Bronchial epithelial cell (primary cell): ENCODE results near the gene MITF. TPM values are rescaled to one million over a fixed set of nuclear protein-coding genes. Genes with fewer than 3 reads are reported as not detected.

ENCODE experiments used
- DNase-seq: peaks from one replicate; pipeline ENCODE4 v3.0.0-alpha.2; 2010; ENCODE audit warnings: low read depth
- FAIRE-seq: peaks from 2 replicates; lab custom pipeline; 2011; peaks lifted over from hg19 to GRCh38; lab: Jason Lieb, UNC
- H3K27me3 ChIP-seq: 2 replicates; pipeline ENCODE4 v1.5.1; 2011; ENCODE audit warnings: low read length; ENCODE audit not compliant: control insufficient read depth, insufficient read depth
- H3K36me3 ChIP-seq: 2 replicates; pipeline ENCODE4 v1.5.1; 2011; ENCODE audit warnings: low read length; ENCODE audit not compliant: control insufficient read depth, insufficient read depth
- H3K4me3 ChIP-seq: 2 replicates; pipeline ENCODE4 v1.5.1; 2011; ENCODE audit warnings: mild to moderate bottlenecking, low read depth, low read length, control low read depth
- total RNA-seq: library from RNA; depleted of rRNA; stranded (reverse); fragments of >200 nt; gene quantifications from 2 replicates; pipeline ENCODE4 v1.2.1, GENCODE V29; 2014
- TF ChIP-seq, protein P1 (sequence below): IDR thresholded peaks from 2 replicates; pipeline ENCODE4 v1.5.1; 2011; ENCODE audit warnings: mild to moderate bottlenecking, moderate library complexity, low read length, control low read depth, inconsistent platforms; ENCODE audit not compliant: insufficient read depth, severe bottlenecking

Gene MITF
- total RNA-seq, 1 donor from 2014 or later = 1.6 TPM

DNA sequence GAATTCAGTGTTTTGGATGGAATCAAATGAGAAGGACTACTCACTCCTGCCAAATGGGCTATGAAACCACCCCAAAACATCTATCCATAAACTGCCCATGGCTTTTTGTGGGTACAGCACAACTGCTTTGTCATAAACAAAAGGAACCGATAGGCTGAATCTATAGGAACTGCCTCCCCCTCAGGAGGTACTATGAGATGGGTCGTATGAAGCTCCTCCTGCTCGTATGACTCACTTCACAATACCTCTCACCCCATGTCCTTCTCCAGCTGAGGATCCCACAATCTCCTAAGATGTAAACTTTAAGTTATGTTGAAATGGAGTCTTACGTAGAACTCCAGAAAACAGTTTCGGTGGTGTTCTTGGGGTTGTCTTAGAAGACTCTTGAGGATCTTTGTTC is 130.4 kb downstream of the MITF start:
- DNase-seq (no peak), FAIRE-seq (no peak)
- Histone ChIP-seq H3K4me3 (no peak overlapping the region), H3K27me3 (no peaks in the 10 kb centered on the region), H3K36me3 (no peaks in the 10 kb centered on the region)
- TF ChIP-seq, protein P1, sequence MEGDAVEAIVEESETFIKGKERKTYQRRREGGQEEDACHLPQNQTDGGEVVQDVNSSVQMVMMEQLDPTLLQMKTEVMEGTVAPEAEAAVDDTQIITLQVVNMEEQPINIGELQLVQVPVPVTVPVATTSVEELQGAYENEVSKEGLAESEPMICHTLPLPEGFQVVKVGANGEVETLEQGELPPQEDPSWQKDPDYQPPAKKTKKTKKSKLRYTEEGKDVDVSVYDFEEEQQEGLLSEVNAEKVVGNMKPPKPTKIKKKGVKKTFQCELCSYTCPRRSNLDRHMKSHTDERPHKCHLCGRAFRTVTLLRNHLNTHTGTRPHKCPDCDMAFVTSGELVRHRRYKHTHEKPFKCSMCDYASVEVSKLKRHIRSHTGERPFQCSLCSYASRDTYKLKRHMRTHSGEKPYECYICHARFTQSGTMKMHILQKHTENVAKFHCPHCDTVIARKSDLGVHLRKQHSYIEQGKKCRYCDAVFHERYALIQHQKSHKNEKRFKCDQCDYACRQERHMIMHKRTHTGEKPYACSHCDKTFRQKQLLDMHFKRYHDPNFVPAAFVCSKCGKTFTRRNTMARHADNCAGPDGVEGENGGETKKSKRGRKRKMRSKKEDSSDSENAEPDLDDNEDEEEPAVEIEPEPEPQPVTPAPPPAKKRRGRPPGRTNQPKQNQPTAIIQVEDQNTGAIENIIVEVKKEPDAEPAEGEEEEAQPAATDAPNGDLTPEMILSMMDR = no peak

DNA sequence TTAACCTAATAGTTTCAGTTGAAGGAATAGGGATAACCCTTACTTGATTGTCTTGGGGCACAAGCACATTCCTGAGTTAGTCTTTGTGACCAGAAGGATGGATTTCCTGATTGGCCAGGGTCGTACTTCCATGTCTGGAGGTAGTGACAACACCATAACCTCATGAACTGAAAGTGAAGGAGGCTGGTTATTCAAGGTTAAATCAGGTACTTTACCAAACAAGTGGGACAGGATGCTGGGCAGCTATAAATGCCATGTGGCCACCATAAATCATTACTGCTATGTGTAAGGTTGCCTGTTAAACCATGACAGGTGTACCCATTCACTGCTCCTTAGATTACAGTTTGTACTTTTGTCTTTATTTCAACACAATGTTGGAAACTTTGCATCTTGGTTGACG is 132.0 kb downstream of the MITF start:
- TF ChIP-seq, protein P1 = no peak

DNA sequence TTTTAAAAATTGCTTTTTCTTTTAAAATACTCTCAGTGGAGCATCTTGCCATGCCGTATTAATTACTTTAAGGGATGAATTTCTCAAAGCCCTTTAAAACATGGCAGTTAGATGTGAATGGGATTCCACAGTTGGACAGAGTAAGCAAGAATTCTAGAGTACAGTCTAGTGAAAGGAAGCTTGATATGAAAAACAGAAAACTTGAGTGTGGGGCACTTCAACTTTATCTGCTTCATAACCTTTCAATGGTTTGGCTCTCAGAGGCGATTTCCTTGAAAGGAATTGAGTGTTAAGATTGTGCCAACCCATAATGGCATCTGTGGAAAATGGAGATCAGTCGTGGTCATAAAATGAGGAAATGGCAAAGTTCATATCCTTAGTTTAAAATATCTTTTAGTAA is 132.6 kb downstream of the MITF start:
- no peak for DNase-seq
- TF ChIP-seq, protein P1 = no peak
- no peak overlapping the region for H3K4me3 ChIP-seq
- H3K36me3 ChIP-seq = no peaks in the 10 kb centered on the region
- FAIRE-seq = no peak
- H3K27me3 ChIP-seq = no peaks in the 10 kb centered on the region

More for the DNA sequence above, 132.0 kb downstream of the MITF start:
- no peaks in the 10 kb centered on the region for H3K27me3 ChIP-seq
- no peak overlapping the region for H3K4me3 ChIP-seq
- no peak for FAIRE-seq
- no peaks in the 10 kb centered on the region for H3K36me3 ChIP-seq
- no peak for DNase-seq

DNA sequence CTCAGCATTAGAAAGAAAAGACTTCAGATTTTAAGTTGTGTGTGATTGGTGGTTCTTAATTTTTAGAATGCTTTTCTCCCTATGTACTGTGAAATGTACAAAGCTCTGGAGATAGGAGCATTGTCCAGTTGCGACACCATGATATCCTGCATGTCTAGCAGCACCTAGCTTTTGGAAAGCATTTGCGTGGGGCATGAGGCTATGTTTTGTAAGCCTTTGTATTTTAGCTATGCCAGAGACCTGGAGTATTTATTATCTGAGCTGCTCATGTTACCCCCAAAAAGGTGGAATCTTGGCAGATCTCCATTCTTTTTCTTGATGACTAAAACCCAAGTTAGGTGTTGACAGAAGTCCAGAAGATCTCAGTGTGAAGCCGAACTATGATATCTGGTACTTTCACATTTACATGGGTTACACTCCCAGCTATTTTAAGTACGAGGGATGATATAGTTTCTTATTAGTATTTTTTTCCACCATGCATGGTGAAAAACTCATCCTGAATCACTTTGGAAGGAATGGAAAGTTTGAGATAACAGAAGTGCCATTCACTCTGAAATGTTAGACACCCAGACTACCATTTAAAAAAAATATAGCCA is 133.6 kb downstream of the MITF start:
- TF ChIP-seq, protein P1 = no peak
- Histone ChIP-seq H3K36me3 (no peaks in the 10 kb centered on the region), H3K27me3 (no peaks in the 10 kb centered on the region), H3K4me3 (no peak overlapping the region)
- FAIRE-seq (no peak), DNase-seq (no peak)

DNA sequence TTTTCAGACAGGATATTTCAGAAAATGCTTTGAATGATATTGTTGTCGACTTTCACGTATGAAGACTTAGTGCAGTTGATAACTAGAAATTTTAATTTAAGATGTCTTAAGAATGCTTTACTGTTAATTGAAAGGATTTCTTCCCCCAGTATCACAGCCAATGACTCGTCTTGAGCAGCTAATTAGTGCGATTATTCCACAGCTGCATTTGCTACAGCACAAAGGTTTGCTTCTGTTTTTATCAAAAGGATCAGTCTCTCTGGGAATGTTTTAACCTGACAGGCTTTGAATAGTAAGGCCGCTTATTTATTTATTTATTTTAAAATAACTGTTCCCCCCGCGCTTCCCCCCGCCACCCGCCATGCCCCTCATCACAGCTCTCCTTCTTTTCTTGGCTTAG is 136.8 kb downstream of the MITF start:
- TF ChIP-seq, protein P1 = no peak
- no peak for FAIRE-seq
- Histone ChIP-seq H3K4me3 (no peak overlapping the region), H3K27me3 (no peaks in the 10 kb centered on the region), H3K36me3 (no peaks in the 10 kb centered on the region)
- no peak for DNase-seq

DNA sequence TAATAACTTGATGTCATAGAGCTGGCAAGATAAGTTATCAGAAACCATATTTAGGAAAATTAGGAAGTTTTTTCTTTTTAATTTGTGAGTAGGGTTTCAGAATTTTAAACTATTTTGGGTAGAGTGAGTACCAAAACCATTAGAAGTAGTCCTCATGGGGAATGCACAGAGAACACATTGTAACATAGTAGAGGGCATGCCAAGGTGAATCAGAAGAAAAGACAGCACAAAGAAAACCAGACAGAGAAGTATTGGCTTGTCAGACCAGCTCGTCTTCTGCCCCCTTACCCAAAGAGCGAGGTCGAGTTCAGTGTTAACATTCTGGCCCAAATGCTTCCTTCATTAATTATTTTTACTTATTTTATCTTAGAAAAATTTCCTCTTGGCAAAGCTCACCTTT is 139.0 kb downstream of the MITF start:
- no peak for FAIRE-seq

More for the DNA sequence above, 139.0 kb downstream of the MITF start:
- no peak for DNase-seq
- TF ChIP-seq, protein P1 = no peak
- no peak overlapping the region for H3K4me3 ChIP-seq
- H3K27me3 ChIP-seq = no peaks in the 10 kb centered on the region
- H3K36me3 ChIP-seq = no peaks in the 10 kb centered on the region
